ENCODE data around the gene DAND5. TPM values are rescaled to one million over a fixed set of nuclear protein-coding genes. Genes with fewer than 3 reads are reported as not detected.
A peak's percentile ranks its signal among the peaks of the same experiment; 100 is the strongest.

The DAND5 gene
- total RNA-seq, 1 donor from 2014 or later = 0.07 TPM

GRCh38 chr19:12992729-12993128 is 23.4 kb downstream of the DAND5 start:
- Histone ChIP-seq H3K4me1 (no peaks in the 10 kb centered on the region), H3K4me3 (no peak overlapping the region), H3K9ac (no peak overlapping the region), H3K27me3 (peaks cover 98% of the 10 kb centered on the region), H3K9me3 (ENCODE audit: low read depth) (no peaks in the 10 kb centered on the region), H3K79me2 (ENCODE audit: low read depth) (no peaks in the 10 kb centered on the region), H3K4me2 (no peak overlapping the region), H4K20me1 (ENCODE audit: low read depth) (peaks cover 31% of the 10 kb centered on the region), H2AFZ (replicated peaks) (no peak overlapping the region), H3K36me3 (no peaks in the 10 kb centered on the region), H3K27ac (no peak overlapping the region), H3F3A (ENCODE audit: low read depth) (peaks cover 6% of the 10 kb centered on the region)
- no peak for DNase-seq (ENCODE audit: low spot score)
- Mint-ChIP-seq H3K36me3 (no peaks in the 10 kb centered on the region), H3K4me1 (peaks cover 15% of the 10 kb centered on the region), H3K27ac (no peak overlapping the region), H3K4me3 (no peak overlapping the region), H3K27me3 (ENCODE audit: insufficient read depth, low read depth) (peaks cover 52% of the 10 kb centered on the region), H3K9me3 (peaks cover 7% of the 10 kb centered on the region)
- TF ChIP-seq EZH2phosphoT487 (IDR thresholded peaks at IDR 0.05) = no peak
- no peak for TF ChIP-seq EZH2 (IDR thresholded peaks at IDR 0.05)
- TF ChIP-seq CTCF (IDR thresholded peaks at IDR 0.05) = no peak

- no peak overlapping the region for H3K27ac Mint-ChIP-seq
- Histone ChIP-seq H2AFZ (replicated peaks) (no peak overlapping the region), H3K4me1 (no peaks in the 10 kb centered on the region), H3K79me2 (ENCODE audit: low read depth) (no peaks in the 10 kb centered on the region), H3K27ac (no peak overlapping the region), H3K9ac (no peak overlapping the region), H3K4me2 (no peak overlapping the region), H3F3A (ENCODE audit: low read depth) (peaks cover 6% of the 10 kb centered on the region), H3K27me3 (peaks cover 98% of the 10 kb centered on the region), H4K20me1 (ENCODE audit: low read depth) (peaks cover 36% of the 10 kb centered on the region), H3K9me3 (ENCODE audit: low read depth) (no peaks in the 10 kb centered on the region), H3K4me3 (no peak overlapping the region), H3K36me3 (no peaks in the 10 kb centered on the region)
- H3K36me3 Mint-ChIP-seq = no peaks in the 10 kb centered on the region
- H3K4me1 Mint-ChIP-seq = peaks cover 15% of the 10 kb centered on the region
- H3K4me3 Mint-ChIP-seq = peak overlapping the region; percentile 25
- TF ChIP-seq EZH2phosphoT487 (IDR thresholded peaks at IDR 0.05) (no peak), CTCF (IDR thresholded peaks at IDR 0.05) (no peak), EZH2 (IDR thresholded peaks at IDR 0.05) (no peak)
- peaks cover 58% of the 10 kb centered on the region for H3K27me3 Mint-ChIP-seq (ENCODE audit: insufficient read depth, low read depth)
- no peak for DNase-seq (ENCODE audit: low spot score)
- peaks cover 7% of the 10 kb centered on the region for H3K9me3 Mint-ChIP-seq
Observed at GRCh38 chr19:12993562-12993961, 24.2 kb downstream of the DAND5 start.

- H3K27ac ChIP-seq = no peak within 1 kb of the TSS
- H3K4me2 ChIP-seq = peak within 1 kb of the TSS; percentile 73
- no peaks in the 10 kb centered on the region for H3K36me3 ChIP-seq
- no peaks in the 10 kb centered on the region for H3K4me1 ChIP-seq
- H3K79me2 ChIP-seq (ENCODE audit: low read depth) = no peaks in the 10 kb centered on the region
- Mint-ChIP-seq H3K9me3 (peaks cover 7% of the 10 kb centered on the region), H3K27ac (no peak within 1 kb of the TSS), H3K4me3 (peak within 1 kb of the TSS; percentile 90), H3K4me1 (peaks cover 15% of the 10 kb centered on the region), H3K36me3 (no peaks in the 10 kb centered on the region), H3K27me3 (ENCODE audit: insufficient read depth, low read depth) (peaks cover 70% of the 10 kb centered on the region)
- DNase-seq (ENCODE audit: low spot score) = peak; percentile 89
- no peak within 1 kb of the TSS for H3K9ac ChIP-seq
- H3K4me3 ChIP-seq = peak within 1 kb of the TSS; percentile 40
- H3K27me3 ChIP-seq = peaks cover 98% of the 10 kb centered on the region
- no peaks in the 10 kb centered on the region for H3K9me3 ChIP-seq (ENCODE audit: low read depth)
- TF ChIP-seq EZH2phosphoT487 (IDR thresholded peaks at IDR 0.05) = peak; percentile 86
- TF ChIP-seq EZH2 (IDR thresholded peaks at IDR 0.05) = peak; percentile 87
- TF ChIP-seq CTCF (IDR thresholded peaks at IDR 0.05) = no peak
- H4K20me1 ChIP-seq (ENCODE audit: low read depth) = peaks cover 36% of the 10 kb centered on the region
- H3F3A ChIP-seq (ENCODE audit: low read depth) = peaks cover 6% of the 10 kb centered on the region
- no peak within 1 kb of the TSS for H2AFZ ChIP-seq (replicated peaks)
Observed at GRCh38 chr19:12994701-12995595, 25.6 kb downstream of the DAND5 start, which contains the start of gene NFIX. NFIX (plus strand) TSS chr19:12995475; CDS start chr19:12995838, 363 bp downstream.
